GM12892 (cell line): Measurements from ENCODE around the gene CNTN6.

Experiments
- POLR2A ChIP-seq: IDR thresholded peaks from 2 replicates; pipeline ENCODE4 v1.6.1; 2011; ENCODE audit warnings: low read depth, low read length, control low read depth
- POLR2AphosphoS5 ChIP-seq: IDR thresholded peaks from 2 replicates; pipeline ENCODE4 v1.6.1; 2011; ENCODE audit warnings: low read depth, low read length, control low read depth
- TAF1 ChIP-seq: IDR thresholded peaks from 2 replicates; pipeline ENCODE4 v1.6.1; 2011; ENCODE audit warnings: low read depth, mild to moderate bottlenecking, control low read depth, low read length, borderline replicate concordance

DNA sequence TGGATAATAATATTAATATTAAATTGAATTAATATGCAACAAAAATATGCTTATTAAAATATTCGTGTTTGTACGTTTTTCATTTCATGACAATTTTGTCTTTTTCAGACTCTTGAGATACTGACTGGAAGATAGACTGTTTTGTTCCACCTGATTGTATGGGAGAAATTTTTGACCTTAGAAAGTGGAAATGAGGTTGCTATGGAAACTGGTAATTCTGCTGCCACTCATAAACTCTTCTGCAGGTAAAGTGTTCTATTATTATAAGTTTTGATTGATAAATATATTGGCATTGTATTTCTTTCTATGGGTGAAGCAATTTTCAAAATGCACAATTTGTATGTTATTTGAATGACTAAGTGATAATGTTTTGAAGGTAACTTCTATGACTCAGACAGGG is 55.0 kb downstream of the CNTN6 start:
- TF ChIP-seq POLR2AphosphoS5 (no peak), POLR2A (no peak), TAF1 (no peak)
